ENCODE data around the gene ST8SIA1. TPM values are rescaled to one million over a fixed set of nuclear protein-coding genes. Genes with fewer than 3 reads are reported as not detected.

Gene ST8SIA1
- total RNA-seq, 2 experiments from 2014 or later: 5.6 to 5.7 TPM

- POLR2A ChIA-PET: no interaction called here
- H3K4me3 Mint-ChIP-seq: no peak overlapping the region
- peaks cover 5% of the 10 kb centered on the region for H3K4me1 Mint-ChIP-seq (ENCODE audit: low read depth)
- no peak overlapping the region for H3K27ac Mint-ChIP-seq
- Histone ChIP-seq H3K36me3 (ENCODE audit: insufficient read depth, low read length) (no peaks in the 10 kb centered on the region), H3K27me3 (ENCODE audit: control insufficient read depth in 1 of 2, insufficient read depth in 2 of 2, low read length in 2 of 2) (no peaks in the 10 kb centered on the region), H3K4me3 (ENCODE audit: low read length) (no peak overlapping the region), H3K9me3 (ENCODE audit: control insufficient read depth in 1 of 2, insufficient read depth in 1 of 2, low read length in 2 of 2) (no peaks in the 10 kb centered on the region), H3K27ac (ENCODE audit: low read depth in 1 of 2, low read length in 2 of 2) (no peak overlapping the region), H3K4me1 (ENCODE audit: insufficient read depth, low read length) (no peaks in the 10 kb centered on the region)
- TF ChIP-seq CTCF (IDR thresholded peaks at IDR 0.05): no peak
- intact Hi-C loops (cut with DNase I, micrococcal nuclease): no loop called here
- H3K27me3 Mint-ChIP-seq: no peaks in the 10 kb centered on the region
- ATAC-seq (ENCODE audit: poor library complexity): no peak
- no peaks in the 10 kb centered on the region for H3K36me3 Mint-ChIP-seq (ENCODE audit: low read depth)
- H3K9me3 Mint-ChIP-seq: no peaks in the 10 kb centered on the region
- CTCF ChIA-PET: no interaction called here
- DNase-seq: no peak
Measured at GRCh38 chr12:22271023-22271422, 63.5 kb downstream of the ST8SIA1 start.

GRCh38 chr12:22268973-22269372, 65.5 kb downstream of the ST8SIA1 start:
- no peak overlapping the region for H3K4me3 ChIP-seq (ENCODE audit: low read length)
- Mint-ChIP-seq H3K27me3 (no peaks in the 10 kb centered on the region), H3K4me1 (ENCODE audit: low read depth) (peaks cover 5% of the 10 kb centered on the region), H3K36me3 (ENCODE audit: low read depth) (no peaks in the 10 kb centered on the region), H3K4me3 (no peak overlapping the region), H3K9me3 (no peaks in the 10 kb centered on the region), H3K27ac (no peak overlapping the region)
- ChIA-PET POLR2A (no interaction called here), CTCF (interaction anchor here (1.0 kb wide), 1 partner anchor 11 kb away, joined by 3 read pairs; no protein-coding TSS in a partner anchor)
- no peak overlapping the region for H3K27ac ChIP-seq (ENCODE audit: low read depth in 1 of 2, low read length in 2 of 2)
- intact Hi-C loops (cut with DNase I, micrococcal nuclease): no loop called here
- DNase-seq (no peak), ATAC-seq (ENCODE audit: poor library complexity) (no peak)
- H3K4me1 ChIP-seq (ENCODE audit: insufficient read depth, low read length): no peaks in the 10 kb centered on the region
- no peak for TF ChIP-seq CTCF (IDR thresholded peaks at IDR 0.05)
- no peaks in the 10 kb centered on the region for H3K36me3 ChIP-seq (ENCODE audit: insufficient read depth, low read length)
- no peaks in the 10 kb centered on the region for H3K27me3 ChIP-seq (ENCODE audit: control insufficient read depth in 1 of 2, insufficient read depth in 2 of 2, low read length in 2 of 2)
- no peaks in the 10 kb centered on the region for H3K9me3 ChIP-seq (ENCODE audit: control insufficient read depth in 1 of 2, insufficient read depth in 1 of 2, low read length in 2 of 2)

GRCh38 chr12:22268406-22268805, 66.1 kb downstream of the ST8SIA1 start:
- ATAC-seq (ENCODE audit: poor library complexity): no peak
- Histone ChIP-seq H3K9me3 (ENCODE audit: control insufficient read depth in 1 of 2, insufficient read depth in 1 of 2, low read length in 2 of 2) (no peaks in the 10 kb centered on the region), H3K36me3 (ENCODE audit: insufficient read depth, low read length) (no peaks in the 10 kb centered on the region), H3K4me3 (ENCODE audit: low read length) (no peak overlapping the region), H3K27me3 (ENCODE audit: control insufficient read depth in 1 of 2, insufficient read depth in 2 of 2, low read length in 2 of 2) (no peaks in the 10 kb centered on the region), H3K4me1 (ENCODE audit: insufficient read depth, low read length) (no peaks in the 10 kb centered on the region), H3K27ac (ENCODE audit: low read depth in 1 of 2, low read length in 2 of 2) (no peak overlapping the region)
- no peak for TF ChIP-seq CTCF (IDR thresholded peaks at IDR 0.05)
- no peak overlapping the region for H3K4me3 Mint-ChIP-seq
- no peak for DNase-seq
- H3K36me3 Mint-ChIP-seq (ENCODE audit: low read depth): no peaks in the 10 kb centered on the region
- POLR2A ChIA-PET: no interaction called here
- H3K4me1 Mint-ChIP-seq (ENCODE audit: low read depth): peaks cover 5% of the 10 kb centered on the region
- H3K27me3 Mint-ChIP-seq: no peaks in the 10 kb centered on the region
- intact Hi-C loops (cut with DNase I, micrococcal nuclease): no loop called here
- CTCF ChIA-PET: interaction anchor here (1.0 kb wide), 1 partner anchor 12 kb away, joined by 3 read pairs; no protein-coding TSS in a partner anchor
- H3K9me3 Mint-ChIP-seq: no peaks in the 10 kb centered on the region
- no peak overlapping the region for H3K27ac Mint-ChIP-seq
